Measurements from ENCODE around the gene TIGAR.

TIGAR gene

DNA sequence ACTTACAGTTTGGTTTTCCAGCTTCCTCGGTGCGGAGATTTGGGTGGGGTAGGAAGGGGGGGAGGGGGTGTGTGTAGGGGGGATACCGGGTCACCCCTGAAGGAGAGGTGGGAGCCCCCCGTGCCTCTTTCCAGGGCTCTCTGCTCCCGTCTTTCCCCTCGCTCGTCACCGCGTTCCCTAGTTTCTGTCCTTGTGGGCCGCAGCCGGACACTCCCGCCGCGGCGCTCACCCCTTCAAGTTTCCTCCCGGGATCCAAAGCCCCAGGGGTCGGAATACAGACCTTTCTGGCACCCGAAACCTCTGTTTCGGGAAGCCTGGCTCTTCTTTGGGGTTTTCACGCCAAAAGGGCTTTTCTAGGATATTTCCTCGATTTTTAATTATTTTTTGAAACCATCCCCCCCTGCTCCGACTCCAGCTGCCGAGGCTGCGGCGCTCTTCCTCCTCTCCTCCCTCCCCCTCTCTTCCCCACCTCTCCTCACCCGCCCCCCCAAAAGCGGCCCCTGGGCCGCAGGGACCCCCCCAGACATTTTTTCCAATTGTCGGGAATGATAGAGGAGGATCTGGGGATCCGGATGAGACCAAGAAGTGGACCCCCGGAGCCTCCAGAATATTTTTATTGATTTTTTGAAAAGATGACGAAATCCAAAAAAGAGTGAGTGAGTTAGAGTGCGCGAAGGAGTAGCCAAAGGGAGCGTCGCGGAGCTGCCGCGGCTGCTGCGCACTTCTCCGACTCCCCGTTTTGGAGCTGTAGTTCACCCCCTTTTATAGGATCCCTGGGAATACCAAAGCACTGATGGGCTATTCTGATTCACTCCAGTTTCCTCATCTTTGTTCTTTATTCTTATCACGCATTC is 45.8 kb upstream of the TIGAR start:
- DNase-seq (ENCODE audit: low spot score): no peak
- TF ChIP-seq CTCF (IDR thresholded peaks at IDR 0.05; ENCODE audit: extremely low read depth, missing control alignments): no peak

DNA sequence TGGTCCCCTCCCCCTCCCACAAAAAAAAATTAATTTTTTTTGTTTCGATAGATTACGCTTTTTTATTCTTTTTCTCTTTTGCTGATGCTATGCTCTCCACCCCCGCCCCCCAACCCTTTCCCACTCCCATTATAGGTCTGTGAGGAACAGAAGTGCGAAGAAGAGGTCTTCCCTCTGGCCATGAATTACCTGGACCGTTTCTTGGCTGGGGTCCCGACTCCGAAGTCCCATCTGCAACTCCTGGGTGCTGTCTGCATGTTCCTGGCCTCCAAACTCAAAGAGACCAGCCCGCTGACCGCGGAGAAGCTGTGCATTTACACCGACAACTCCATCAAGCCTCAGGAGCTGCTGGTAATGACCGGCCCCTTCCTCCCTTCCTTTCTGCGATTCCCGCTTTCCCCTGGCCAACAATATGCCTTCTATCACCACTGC is 45.1 kb upstream of the TIGAR start:
- TF ChIP-seq CTCF (IDR thresholded peaks at IDR 0.05; ENCODE audit: extremely low read depth, missing control alignments): no peak
- DNase-seq (ENCODE audit: low spot score): no peak

DNA sequence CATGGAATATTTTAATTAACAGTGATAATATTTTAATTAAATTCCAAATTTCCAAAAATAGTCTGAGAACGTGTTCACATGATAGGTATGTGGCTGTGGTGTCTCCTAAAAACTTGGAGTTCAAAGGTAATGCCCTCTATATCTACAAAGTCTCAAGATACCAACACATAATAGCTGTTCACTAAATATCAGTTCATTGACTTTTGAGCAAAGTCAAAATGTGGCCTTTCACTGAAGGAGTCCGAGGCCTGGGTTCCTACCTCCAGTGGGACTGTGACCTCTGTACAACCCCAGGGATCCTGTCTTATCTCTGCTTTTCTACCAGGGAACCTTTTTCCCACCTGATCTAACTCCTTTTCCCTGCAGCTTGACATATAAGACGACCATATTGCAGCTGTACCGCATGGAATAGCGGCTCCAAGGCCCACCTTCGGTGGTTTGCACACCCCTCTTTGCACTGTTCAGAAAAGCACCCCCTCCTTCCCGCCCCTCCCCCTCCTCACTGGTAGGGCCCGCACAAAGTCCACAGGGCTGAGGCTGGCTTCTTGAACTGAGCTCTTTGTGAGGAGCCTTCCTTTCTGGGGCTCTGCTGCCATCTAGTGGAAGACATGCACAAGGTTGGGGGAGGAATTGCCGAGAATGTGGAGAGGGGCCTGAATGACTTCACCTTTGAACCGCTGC is 44.3 kb upstream of the TIGAR start:
- TF ChIP-seq CTCF (IDR thresholded peaks at IDR 0.05; ENCODE audit: extremely low read depth, missing control alignments): peak; percentile 58
- DNase-seq (ENCODE audit: low spot score): peak; percentile 82

GRCh38 chr12:4277205-4277543 is 43.8 kb upstream of the TIGAR start:
- no peak for TF ChIP-seq CTCF (IDR thresholded peaks at IDR 0.05; ENCODE audit: extremely low read depth, missing control alignments)
- DNase-seq (ENCODE audit: low spot score): no peak

DNA sequence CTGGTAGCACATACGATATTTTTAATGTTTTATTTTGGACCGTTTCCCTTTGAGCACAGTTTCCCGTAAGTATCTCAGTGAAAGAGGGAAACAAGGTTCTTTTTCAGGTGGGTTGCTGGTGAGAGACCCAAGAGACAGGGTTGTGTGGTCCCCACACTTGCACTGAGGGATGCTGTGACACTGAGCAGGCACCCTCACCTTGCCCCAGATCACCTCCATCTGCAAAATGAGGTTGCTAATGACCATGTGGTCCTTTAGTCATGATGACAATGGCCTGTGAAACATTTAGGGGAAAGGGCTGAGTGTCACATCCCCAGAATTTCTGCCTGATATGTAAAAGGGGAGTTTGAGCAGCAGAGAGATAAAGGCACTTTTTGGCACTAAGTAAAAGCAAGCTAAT is 43.2 kb upstream of the TIGAR start:
- no peak for TF ChIP-seq CTCF (IDR thresholded peaks at IDR 0.05; ENCODE audit: extremely low read depth, missing control alignments)
- DNase-seq (ENCODE audit: low spot score): no peak

- no peak for DNase-seq (ENCODE audit: low spot score)
Observed at GRCh38 chr12:4278329-4279197, 42.5 kb upstream of the TIGAR start.

More at GRCh38 chr12:4278329-4279197, 42.5 kb upstream of the TIGAR start:
- no peak for TF ChIP-seq CTCF (IDR thresholded peaks at IDR 0.05; ENCODE audit: extremely low read depth, missing control alignments)
